ENCODE results near the gene GLI3.

The GLI3 gene

DNA sequence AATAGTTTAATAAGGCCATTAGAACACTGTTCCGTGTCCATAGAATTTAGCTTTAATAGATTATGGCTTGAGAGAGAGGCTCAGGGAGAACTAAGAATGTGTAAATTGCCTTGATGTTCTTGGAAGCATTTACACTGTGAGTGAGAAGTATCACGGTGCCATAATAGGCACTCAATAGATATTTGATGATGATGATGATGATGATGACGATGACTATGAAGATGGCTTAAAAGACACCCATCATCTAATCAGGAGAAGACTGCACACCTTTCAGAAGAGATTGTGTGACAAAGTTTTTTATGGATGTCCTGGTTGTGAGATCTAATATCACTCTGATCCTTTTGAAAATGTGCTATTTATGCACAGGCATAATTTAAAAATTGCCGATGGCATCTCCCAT lies 264.2 kb downstream of the GLI3 start:
- no peak for DNase-seq (ENCODE audit: extremely low spot score)
- TF ChIP-seq, protein P1, sequence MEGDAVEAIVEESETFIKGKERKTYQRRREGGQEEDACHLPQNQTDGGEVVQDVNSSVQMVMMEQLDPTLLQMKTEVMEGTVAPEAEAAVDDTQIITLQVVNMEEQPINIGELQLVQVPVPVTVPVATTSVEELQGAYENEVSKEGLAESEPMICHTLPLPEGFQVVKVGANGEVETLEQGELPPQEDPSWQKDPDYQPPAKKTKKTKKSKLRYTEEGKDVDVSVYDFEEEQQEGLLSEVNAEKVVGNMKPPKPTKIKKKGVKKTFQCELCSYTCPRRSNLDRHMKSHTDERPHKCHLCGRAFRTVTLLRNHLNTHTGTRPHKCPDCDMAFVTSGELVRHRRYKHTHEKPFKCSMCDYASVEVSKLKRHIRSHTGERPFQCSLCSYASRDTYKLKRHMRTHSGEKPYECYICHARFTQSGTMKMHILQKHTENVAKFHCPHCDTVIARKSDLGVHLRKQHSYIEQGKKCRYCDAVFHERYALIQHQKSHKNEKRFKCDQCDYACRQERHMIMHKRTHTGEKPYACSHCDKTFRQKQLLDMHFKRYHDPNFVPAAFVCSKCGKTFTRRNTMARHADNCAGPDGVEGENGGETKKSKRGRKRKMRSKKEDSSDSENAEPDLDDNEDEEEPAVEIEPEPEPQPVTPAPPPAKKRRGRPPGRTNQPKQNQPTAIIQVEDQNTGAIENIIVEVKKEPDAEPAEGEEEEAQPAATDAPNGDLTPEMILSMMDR (IDR thresholded peaks at IDR 0.05; ENCODE audit: control extremely low read depth, extremely low read depth, low read depth, missing control alignments) = no peak
- CTCF ChIA-PET = interaction anchor here (8.2 kb wide), 1 partner anchor 904 kb away, joined by 34 read pairs; no protein-coding TSS in a partner anchor
- POLR2A ChIA-PET = no interaction called here

DNA sequence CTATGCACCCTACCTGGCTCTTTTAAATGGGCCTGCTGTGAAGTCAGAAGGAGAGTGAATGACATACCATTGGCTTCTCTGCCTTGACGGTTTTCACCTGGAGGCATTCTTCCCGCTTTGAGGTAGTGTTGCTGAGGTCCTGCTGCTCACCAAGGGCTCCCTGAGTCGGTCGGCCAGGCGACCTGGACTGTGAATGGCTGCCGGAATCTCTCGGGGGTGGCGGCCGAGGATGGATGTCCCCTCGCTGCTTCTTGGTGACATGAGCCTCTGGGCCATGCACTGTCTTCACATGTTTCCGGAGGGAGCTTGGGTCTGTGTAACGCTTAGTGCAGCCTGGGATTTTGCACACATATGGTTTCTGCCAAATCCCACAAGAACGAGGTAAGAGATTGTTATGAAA lies 264.7 kb downstream of the GLI3 start:
- ChIA-PET POLR2A (no interaction called here), CTCF (no interaction called here)
- TF ChIP-seq, protein P1 (IDR thresholded peaks at IDR 0.05; ENCODE audit: control extremely low read depth, extremely low read depth, low read depth, missing control alignments) = no peak
- no peak for DNase-seq (ENCODE audit: extremely low spot score)

DNA sequence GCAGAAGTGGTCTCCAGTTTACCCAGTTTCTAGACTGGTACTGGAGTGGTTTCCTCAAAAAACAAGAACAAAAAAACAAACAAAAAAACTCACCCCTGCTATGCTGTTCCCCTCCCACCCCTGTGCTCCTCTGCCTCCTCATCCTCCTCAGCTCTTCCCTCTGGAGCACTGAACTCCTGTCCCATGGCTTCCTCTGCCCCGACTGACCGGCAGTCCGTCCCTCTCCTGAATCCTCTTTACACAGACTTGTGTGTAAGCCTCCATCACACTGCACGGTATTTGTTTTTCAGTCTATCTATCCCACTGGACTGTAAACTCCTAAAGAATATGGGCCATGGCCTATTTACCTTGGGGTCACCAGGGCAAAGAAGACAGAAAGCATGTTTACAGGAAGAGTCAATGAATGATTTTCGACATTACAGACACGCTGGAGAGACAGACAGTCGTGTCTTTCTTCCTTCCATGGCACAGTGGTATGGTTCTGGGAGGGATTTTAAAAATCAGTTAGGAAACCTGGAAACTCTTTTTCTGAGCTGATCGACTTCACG lies 265.3 kb downstream of the GLI3 start:
- POLR2A ChIA-PET = no interaction called here
- TF ChIP-seq, protein P1 (IDR thresholded peaks at IDR 0.05; ENCODE audit: control extremely low read depth, extremely low read depth, low read depth, missing control alignments) = no peak
- no peak for DNase-seq (ENCODE audit: extremely low spot score)
- CTCF ChIA-PET = no interaction called here

DNA sequence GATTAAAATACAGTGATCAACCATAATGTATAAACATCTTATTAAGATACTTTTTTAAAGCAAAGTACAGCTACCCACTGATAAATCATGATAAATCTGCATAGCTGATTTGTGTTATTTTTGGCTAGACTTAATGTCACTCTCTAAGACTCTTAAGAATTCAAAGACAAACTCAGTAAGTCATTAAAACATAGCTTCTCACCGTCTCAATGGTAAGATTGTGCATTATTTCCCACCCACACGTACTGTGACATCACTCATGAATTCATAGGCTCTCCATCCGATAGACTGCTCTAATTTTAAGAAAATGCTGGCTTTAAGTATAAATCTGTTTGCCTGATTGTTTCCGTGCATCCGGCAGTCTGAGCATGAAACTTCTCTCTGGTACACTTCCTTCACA lies 266.1 kb downstream of the GLI3 start:
- no peak for DNase-seq (ENCODE audit: extremely low spot score)
- POLR2A ChIA-PET = no interaction called here
- CTCF ChIA-PET = interaction anchor here (1.0 kb wide), 1 partner anchor 9 kb away, joined by 3 read pairs; no protein-coding TSS in a partner anchor
- TF ChIP-seq, protein P1 (IDR thresholded peaks at IDR 0.05; ENCODE audit: control extremely low read depth, extremely low read depth, low read depth, missing control alignments) = no peak

DNA sequence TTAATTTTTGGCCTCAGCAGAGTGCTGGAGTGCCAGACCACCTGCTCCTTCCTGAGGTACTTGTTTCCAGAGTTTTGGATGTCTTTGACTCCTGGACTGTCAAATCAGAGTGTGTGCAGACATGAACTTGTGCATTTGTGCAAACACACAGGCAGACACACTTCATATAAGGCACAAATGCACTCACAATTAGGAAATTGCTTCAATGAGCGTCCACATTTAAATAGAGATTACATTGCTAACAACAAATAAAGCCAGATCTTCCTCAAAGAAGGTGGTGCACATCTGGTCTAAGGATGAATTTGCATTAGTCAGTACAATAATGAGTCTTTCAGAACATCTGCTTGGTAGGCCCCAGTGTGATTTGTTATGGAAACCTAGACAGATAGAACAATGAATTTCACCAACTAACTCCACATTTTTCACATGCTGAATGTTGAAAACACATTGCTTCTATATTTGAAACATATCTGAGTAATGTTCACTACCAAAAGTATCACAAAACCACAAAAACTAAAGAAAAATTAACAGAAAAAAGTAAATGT lies 267.4 kb downstream of the GLI3 start:
- no peak for DNase-seq (ENCODE audit: extremely low spot score)
- TF ChIP-seq, protein P1 (IDR thresholded peaks at IDR 0.05; ENCODE audit: control extremely low read depth, extremely low read depth, low read depth, missing control alignments) = no peak

DNA sequence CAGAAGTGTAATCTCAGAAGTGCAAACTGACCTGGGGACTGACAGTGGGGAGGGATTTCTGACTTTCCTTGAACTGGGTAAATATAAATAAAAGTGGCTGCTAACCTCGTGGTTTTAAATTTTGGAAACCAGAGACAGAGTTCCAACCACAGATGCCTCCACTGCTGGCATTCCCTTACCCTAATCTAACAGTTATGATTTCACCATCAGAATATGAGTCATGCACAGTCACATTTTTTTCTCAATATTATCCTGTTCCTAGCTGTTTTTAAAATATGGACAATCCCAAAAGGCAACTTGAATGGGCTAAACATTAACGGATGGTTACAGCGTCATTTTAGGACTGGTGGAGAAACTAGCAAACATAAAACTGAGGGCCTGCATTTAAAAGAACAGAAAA lies 269.9 kb downstream of the GLI3 start:
- no peak for DNase-seq (ENCODE audit: extremely low spot score)
- CTCF ChIA-PET = interaction anchor here (1.0 to 2.9 kb wide), 2 partner anchors 11 to 26 kb away, joined by 4 to 19 read pairs; no protein-coding TSS in a partner anchor
- TF ChIP-seq, protein P1 (IDR thresholded peaks at IDR 0.05; ENCODE audit: control extremely low read depth, extremely low read depth, low read depth, missing control alignments) = no peak
- POLR2A ChIA-PET = no interaction called here

More for the DNA sequence above, 267.4 kb downstream of the GLI3 start:
- ChIA-PET CTCF (no interaction called here), POLR2A (no interaction called here)

All from GM10248 (cell line).